A549 (cell line): Measurements from ENCODE around the gene CFAP58. TPM values are rescaled to one million over a fixed set of nuclear protein-coding genes. Genes with fewer than 3 reads are reported as not detected.

ENCODE experiments used
- ATAC-seq, 2 experiments: fragments of 200-7000 bp in 1 of 2; fragments of >200 bp in 1 of 2; cut with Nextera tagmentation in 1 of 2; cut with Tn5 transposase in 1 of 2; 3 replicates each; pipeline versions ENCODE4 v1.8.0 to v1.9.1; 2018 to 2020; ENCODE audit warnings: mild to moderate bottlenecking in 1 of 2, moderate library complexity in 1 of 2
- CTCF ChIA-PET: fragments of 300-600 bp; sonication (Branson Sonifier 250); formaldehyde crosslinking; extraction: SDS; loops from one replicate; lab custom pipeline; 2021; ENCODE audit warnings: antibody characterized with exemption, inconsistent platforms; lab: Yijun Ruan, JAX
- POLR2A ChIA-PET: fragments of 350-600 bp; formaldehyde crosslinking; extraction: SDS; loops from one replicate; lab custom pipeline; 2021; ENCODE audit warnings: antibody characterized with exemption, inconsistent platforms; lab: Yijun Ruan, JAX
- DNase-seq, 2 experiments: peaks; one replicate each; pipeline versions ENCODE4 v3.0.0 to v3.0.0-alpha.2; 2011 to 2016; ENCODE audit warnings: low read depth in 1 of 2, low spot score in 1 of 2
- FAIRE-seq: peaks from 2 replicates; lab custom pipeline; 2011; peaks lifted over from hg19 to GRCh38; lab: Jason Lieb, UNC
- H3K27ac ChIP-seq, 2 experiments: fragments of >200 bp; sonication (Bioruptor Twin); formaldehyde crosslinking; 3 replicates each; pipeline ENCODE4 v1.5.1; 2016 to 2017
- H3K4me1 ChIP-seq: fragments of >200 bp; sonication (Bioruptor Twin); formaldehyde crosslinking; 3 replicates; pipeline ENCODE4 v1.6.1; 2016
- H3K4me2 ChIP-seq: fragments of >200 bp; sonication (Bioruptor Twin); formaldehyde crosslinking; 3 replicates; pipeline ENCODE4 v1.6.1; 2016
- H3K4me3 ChIP-seq: fragments of >200 bp; sonication (Bioruptor Twin); formaldehyde crosslinking; 3 replicates; pipeline ENCODE4 v1.5.1; 2016
- H3K9me3 ChIP-seq: fragments of >200 bp; sonication (Bioruptor Twin); formaldehyde crosslinking; 3 replicates; pipeline ENCODE4 v1.6.1; 2016
- CBX2 ChIP-seq: fragments of 200-600 bp; sonication (generic); IDR thresholded peaks from 2 replicates; pipeline ENCODE4 v1.6.1; 2016; ENCODE audit warnings: low read depth, mild to moderate bottlenecking, borderline replicate concordance
- CHD4 ChIP-seq: fragments of 200-600 bp; sonication (generic); IDR thresholded peaks from 2 replicates; pipeline ENCODE4 v1.6.1; 2016; ENCODE audit warnings: antibody characterized with exemption, mild to moderate bottlenecking, borderline replicate concordance
- CTCF ChIP-seq: fragments of >200 bp; sonication (Bioruptor Twin); formaldehyde crosslinking; IDR thresholded peaks from 3 replicates; pipeline ENCODE4 v1.5.1; 2016
- EHF ChIP-seq: fragments of 250-450 bp; sonication (Bioruptor Pico); IDR thresholded peaks from 2 replicates; pipeline ENCODE4 v1.5.0; 2020; ENCODE audit warnings: mild to moderate bottlenecking
- FOSL2 ChIP-seq, 2 experiments: fragments of 450-650 bp in 1 of 2; fragments of >200 bp in 1 of 2; sonication (Bioruptor Twin) in 1 of 2; formaldehyde crosslinking; IDR thresholded peaks; 2 replicates each; pipeline versions ENCODE4 v1.5.0 to v1.6.1; 2016 to 2020; ENCODE audit warnings: mild to moderate bottlenecking in 1 of 2, moderate library complexity in 1 of 2
- HDAC2 ChIP-seq: fragments of 200-600 bp; sonication (generic); IDR thresholded peaks from 2 replicates; pipeline ENCODE4 v1.6.1; 2016
- MYC ChIP-seq: IDR thresholded peaks from 2 replicates; pipeline ENCODE4 v1.6.1; 2012; ENCODE audit warnings: mild to moderate bottlenecking, inconsistent platforms, low read length, improper control_type of control experiment, borderline replicate concordance
- NR3C1 ChIP-seq: fragments of >200 bp; sonication (Bioruptor Twin); formaldehyde crosslinking; IDR thresholded peaks from 3 replicates; pipeline ENCODE4 v1.6.1; 2017
- POLR2A ChIP-seq: IDR thresholded peaks from 2 replicates; pipeline ENCODE4 v1.6.1; 2012; ENCODE audit warnings: mild to moderate bottlenecking, low read length
- RAD21 ChIP-seq, 2 experiments: fragments of >200 bp in 1 of 2; sonication (Bioruptor Twin) in 1 of 2; formaldehyde crosslinking in 1 of 2; IDR thresholded peaks in 1 of 2; conservative IDR thresholded peaks in 1 of 2; 2 replicates in 1 of 2; 3 replicates in 1 of 2; pipeline ENCODE4 v1.6.1; 2012 to 2018; ENCODE audit warnings: inconsistent platforms in 1 of 2
- RARB ChIP-seq: fragments of 250-450 bp; sonication (Bioruptor Pico); IDR thresholded peaks from 2 replicates; pipeline ENCODE4 v1.8.0; 2021; ENCODE audit warnings: mild to moderate bottlenecking, moderate library complexity
- SMC3 ChIP-seq: fragments of >200 bp; sonication (Bioruptor Twin); formaldehyde crosslinking; IDR thresholded peaks from 3 replicates; pipeline ENCODE4 v1.6.1; 2018; ENCODE audit warnings: inconsistent platforms
- ZC3H11A ChIP-seq: fragments of 450-650 bp; IDR thresholded peaks from 2 replicates; pipeline ENCODE4 v1.6.1; 2014; ENCODE audit warnings: antibody characterized with exemption, mild to moderate bottlenecking
- ZNF302 ChIP-seq: fragments of 250-450 bp; sonication (Bioruptor Pico); IDR thresholded peaks from 2 replicates; pipeline ENCODE4 v1.9.0; 2021; ENCODE audit warnings: inconsistent platforms, mild to moderate bottlenecking, moderate library complexity
- WGBS: methylation state at CpG from one replicate; pipeline ENCODE4 v1.1.6; 2017; ENCODE audit errors: missing lambda C conversion rate; 5-methylcytosine and 5-hydroxymethylcytosine counted together
- polyA plus RNA-seq, 4 experiments: library from polyadenylated mRNA; depleted of rRNA in 3 of 4; stranded (reverse); fragments of >200 nt; fragmentation: RNase III in 1 of 4; extraction: RNeasy Plus Mini Kit Qiagen cat#74134 plus additional on column Dnase treatment in 1 of 4; gene quantifications; 2 replicates in 3 of 4; 3 replicates in 1 of 4; pipeline ENCODE4 v1.2.3, GENCODE V29; 2011 to 2017
- TF ChIP-seq, protein P1 (sequence below): fragments of 250-450 bp; sonication (Bioruptor Pico); IDR thresholded peaks from 2 replicates; pipeline ENCODE4 v1.5.0; 2021; ENCODE audit warnings: mild to moderate bottlenecking, moderate library complexity, borderline replicate concordance
- TF ChIP-seq, protein P2 (sequence below): fragments of >200 bp; sonication (Bioruptor Twin); formaldehyde crosslinking; IDR thresholded peaks from 3 replicates; pipeline ENCODE4 v1.6.1; 2016

Gene CFAP58
- polyA plus RNA-seq, 2 of the 4 experiments (the other 2 are of a cell fraction), result 0.22 to 0.25 TPM

GRCh38 chr10:104403636-104404035 lies 50.0 kb downstream of the CFAP58 start:
- no peak for FAIRE-seq
- TF ChIP-seq CHD4 (no peak), FOSL2 (IDR thresholded peaks at IDR 0.05) (no peak), FOSL2 (CRISPR knock-in tag; IDR thresholded peaks at IDR 0.05) (no peak), CBX2 (no peak)
- no peak overlapping the region for H3K4me3 ChIP-seq
- no peaks in the 10 kb centered on the region for H3K9me3 ChIP-seq
- DNase-seq, result no peak
- 39% methylated on average over 8 of the region's 8 CpGs for WGBS
- ChIA-PET CTCF (interaction anchor here (1.0 to 1.1 kb wide), 2 partner anchors 10 kb away, joined by 3 to 4 read pairs; no protein-coding TSS in a partner anchor), POLR2A (no interaction called here)
- no peaks in the 10 kb centered on the region for H3K4me1 ChIP-seq
- no peak overlapping the region for H3K4me2 ChIP-seq
- ATAC-seq, result no peak
- no peak overlapping the region for H3K27ac ChIP-seq

GRCh38 chr10:104406715-104407650 lies 53.4 kb downstream of the CFAP58 start:
- ChIA-PET POLR2A (no interaction called here), CTCF (interaction anchor here (0.6 to 3.0 kb wide), 24 partner anchors 8 to 1788 kb away, joined by 3 to 14 read pairs (median 4); no protein-coding TSS in a partner anchor)
- Histone ChIP-seq H3K27ac (no peak overlapping the region), H3K4me3 (no peak overlapping the region), H3K4me1 (no peaks in the 10 kb centered on the region), H3K4me2 (no peak overlapping the region), H3K9me3 (no peaks in the 10 kb centered on the region; the same call in 2 of the 3 replicates)
- DNase-seq, result peak; percentile 11 to 35
- peak; percentile 70 to 81; a peak in 4 of 6 replicates for ATAC-seq
- WGBS, result 45% methylated on average over 7 of the region's 7 CpGs
- FAIRE-seq, result no peak
- peak; percentile 64 to 71 for TF ChIP-seq RAD21 (conservative IDR thresholded peaks at IDR 0.05 in 1 of 2, IDR thresholded peaks at IDR 0.05 in 1 of 2)
- peak; percentile 53; the same call in 2 of the 3 replicates for TF ChIP-seq CTCF
- TF ChIP-seq, protein P1, sequence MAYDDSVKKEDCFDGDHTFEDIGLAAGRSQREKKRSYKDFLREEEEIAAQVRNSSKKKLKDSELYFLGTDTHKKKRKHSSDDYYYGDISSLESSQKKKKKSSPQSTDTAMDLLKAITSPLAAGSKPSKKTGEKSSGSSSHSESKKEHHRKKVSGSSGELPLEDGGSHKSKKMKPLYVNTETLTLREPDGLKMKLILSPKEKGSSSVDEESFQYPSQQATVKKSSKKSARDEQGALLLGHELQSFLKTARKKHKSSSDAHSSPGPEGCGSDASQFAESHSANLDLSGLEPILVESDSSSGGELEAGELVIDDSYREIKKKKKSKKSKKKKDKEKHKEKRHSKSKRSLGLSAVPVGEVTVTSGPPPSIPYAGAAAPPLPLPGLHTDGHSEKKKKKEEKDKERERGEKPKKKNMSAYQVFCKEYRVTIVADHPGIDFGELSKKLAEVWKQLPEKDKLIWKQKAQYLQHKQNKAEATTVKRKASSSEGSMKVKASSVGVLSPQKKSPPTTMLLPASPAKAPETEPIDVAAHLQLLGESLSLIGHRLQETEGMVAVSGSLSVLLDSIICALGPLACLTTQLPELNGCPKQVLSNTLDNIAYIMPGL (CRISPR knock-in tag), result no peak
- TF ChIP-seq SMC3, result peak; percentile 29; the same call in 1 of the 3 replicates
- no peak for TF ChIP-seq MYC
- TF ChIP-seq, all 56 proteins: peak for 3

- Histone ChIP-seq H3K4me1 (no peaks in the 10 kb centered on the region), H3K4me3 (no peak overlapping the region), H3K9me3 (no peaks in the 10 kb centered on the region; the same call in 2 of the 3 replicates), H3K27ac (no peak overlapping the region), H3K4me2 (no peak overlapping the region)
- ChIA-PET CTCF (interaction anchor here (1.0 to 1.1 kb wide), 2 partner anchors 10 to 12 kb away, joined by 3 to 4 read pairs; no protein-coding TSS in a partner anchor), POLR2A (no interaction called here)
- DNase-seq, result no peak
- FAIRE-seq, result peak; percentile 78
- ATAC-seq, result no peak
- TF ChIP-seq ZC3H11A (no peak), RARB (CRISPR knock-in tag) (no peak), CHD4 (no peak), NR3C1 (no peak), MYC (no peak), POLR2A (no peak), EHF (CRISPR knock-in tag) (no peak), ZNF302 (CRISPR knock-in tag) (no peak), CBX2 (no peak), HDAC2 (no peak)
- TF ChIP-seq, protein P2, sequence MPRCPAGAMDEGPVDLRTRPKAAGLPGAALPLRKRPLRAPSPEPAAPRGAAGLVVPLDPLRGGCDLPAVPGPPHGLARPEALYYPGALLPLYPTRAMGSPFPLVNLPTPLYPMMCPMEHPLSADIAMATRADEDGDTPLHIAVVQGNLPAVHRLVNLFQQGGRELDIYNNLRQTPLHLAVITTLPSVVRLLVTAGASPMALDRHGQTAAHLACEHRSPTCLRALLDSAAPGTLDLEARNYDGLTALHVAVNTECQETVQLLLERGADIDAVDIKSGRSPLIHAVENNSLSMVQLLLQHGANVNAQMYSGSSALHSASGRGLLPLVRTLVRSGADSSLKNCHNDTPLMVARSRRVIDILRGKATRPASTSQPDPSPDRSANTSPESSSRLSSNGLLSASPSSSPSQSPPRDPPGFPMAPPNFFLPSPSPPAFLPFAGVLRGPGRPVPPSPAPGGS, result no peak
- TF ChIP-seq, protein P1 (CRISPR knock-in tag), result no peak
- 8% methylated on average over 1 of the region's 1 CpG for WGBS
These were observed 59.9 kb downstream of the CFAP58 start for GRCh38 chr10:104413528-104413927.
